ENCODE measurements around the gene PAQR5. TPM values are rescaled to one million over a fixed set of nuclear protein-coding genes. Genes with fewer than 3 reads are reported as not detected.

The PAQR5 gene
- total and polyA plus RNA-seq, 2 donors (not counting 3 experiments of a cell fraction or from before 2014, with no cell fraction given): 0.08 to 0.09 TPM

- Histone ChIP-seq H3K4me3 (replicated peaks in 1 of 3; ENCODE audit: insufficient read depth in 1 of 3, low read depth in 1 of 3, low read length in 3 of 3) (no peak overlapping the region), H3K9me1 (replicated peaks; ENCODE audit: control insufficient read depth, extremely low read depth, insufficient read depth, low read length) (no peaks in the 10 kb centered on the region), H3K27me3 (ENCODE audit: control insufficient read depth in 2 of 2, insufficient read depth in 2 of 2, low read length in 2 of 2) (no peaks in the 10 kb centered on the region), H3K4me2 (ENCODE audit: insufficient read depth, low read length) (no peak overlapping the region), H3K9me3 (replicated peaks; ENCODE audit: control insufficient read depth, insufficient read depth, low read length) (no peaks in the 10 kb centered on the region), H3K9ac (replicated peaks; ENCODE audit: extremely low read depth, insufficient read depth, low read length) (no peak overlapping the region), H3K36me3 (ENCODE audit: control insufficient read depth in 2 of 2, extremely low read depth in 1 of 2, insufficient read depth in 2 of 2, low read length in 2 of 2) (peaks cover 0 to 20% of the 10 kb centered on the region in 2 experiments), H3K79me2 (ENCODE audit: control insufficient read depth, insufficient read depth, low read length) (peaks cover 39% of the 10 kb centered on the region), H2AFZ (ENCODE audit: low read depth, low read length) (no peak overlapping the region), H4K20me1 (replicated peaks; ENCODE audit: control insufficient read depth, extremely low read depth, insufficient read depth, low read length) (no peaks in the 10 kb centered on the region), H3K4me1 (ENCODE audit: control insufficient read depth, extremely low read depth, insufficient read depth, low read length) (no peaks in the 10 kb centered on the region), H3K27ac (ENCODE audit: insufficient read depth, low read depth, low read length) (no peak overlapping the region)
- CTCF ChIA-PET: no interaction called here
- dilution Hi-C loops (cut with MboI; ENCODE audit: extremely low pct_ligation_motif_present, low sequenced_read_pairs): no loop called here
- no peak for FAIRE-seq
- POLR2A ChIA-PET: no interaction called here
- no TSS peak for BruUV-seq (replicated peaks)
- intact Hi-C loops (cut with micrococcal nuclease): no loop called here
- no peak for DNase-seq (ENCODE audit: low read depth, low spot score)
- TF ChIP-seq JUN (IDR thresholded peaks at IDR 0.05; ENCODE audit: borderline replicate concordance, insufficient read depth, insufficient read length, low read depth) (no peak), POLR2AphosphoS5 (IDR thresholded peaks at IDR 0.05; ENCODE audit: insufficient read depth, low read depth, low read length) (no peak), MYC (IDR thresholded peaks at IDR 0.05; ENCODE audit: low read depth, low read length) (no peak), POLR2A (IDR thresholded peaks at IDR 0.05; ENCODE audit: low read depth, low read length) (no peak), CTCF (IDR thresholded peaks at IDR 0.05; ENCODE audit: extremely low read depth in 1 of 2, insufficient read depth in 1 of 2, low read depth in 1 of 2, low read length in 2 of 2) (no peak), GATA2 (IDR thresholded peaks at IDR 0.05; ENCODE audit: insufficient read depth, insufficient read length, low read depth, low read length) (no peak), EZH2 (IDR thresholded peaks at IDR 0.05; ENCODE audit: borderline replicate concordance, low read depth, low read length, severe bottlenecking) (no peak), MAX (IDR thresholded peaks at IDR 0.05; ENCODE audit: insufficient read depth, insufficient read length) (no peak)
Measured at GRCh38 chr15:69422336-69422895, 123.7 kb downstream of the PAQR5 start.

Measured in endothelial cell of umbilical vein (primary cell).